Measurements from ENCODE around the gene NIBAN1.

Gene NIBAN1

GRCh38 chr1:184945678-184946412 is 28.5 kb downstream of the NIBAN1 start:
- DNase-seq (ENCODE audit: low read depth in 2 of 3, low spot score in 1 of 3): no peak

- no peak for DNase-seq (ENCODE audit: low read depth in 2 of 3, low spot score in 1 of 3)
These were observed 29.3 kb downstream of the NIBAN1 start for GRCh38 chr1:184945029-184945428.

DNA sequence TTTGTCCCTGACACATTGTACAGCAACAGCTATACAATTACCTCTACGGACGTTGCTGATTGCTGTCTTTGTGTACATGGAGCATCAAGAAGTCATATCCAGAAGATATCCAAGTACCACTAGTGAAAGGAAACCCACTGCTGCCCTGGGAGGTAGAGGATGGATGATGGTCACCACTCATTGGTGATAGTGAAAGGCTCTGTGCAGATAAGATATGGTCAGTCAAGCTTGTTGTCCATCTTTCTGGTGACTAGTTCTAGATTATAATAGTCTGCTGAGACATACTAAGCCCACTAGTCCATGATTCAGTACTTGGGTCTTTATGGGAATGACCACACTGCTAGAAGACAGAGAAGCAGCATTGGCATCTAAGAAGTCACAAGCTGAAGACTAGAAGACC is 30.3 kb downstream of the NIBAN1 start:
- no peak for DNase-seq (ENCODE audit: low read depth in 2 of 3, low spot score in 1 of 3)

GRCh38 chr1:184941735-184942134 is 32.6 kb downstream of the NIBAN1 start:
- peak in 1 of 3 donors; percentile 20 for DNase-seq (ENCODE audit: low read depth in 2 of 3, low spot score in 1 of 3)

DNA sequence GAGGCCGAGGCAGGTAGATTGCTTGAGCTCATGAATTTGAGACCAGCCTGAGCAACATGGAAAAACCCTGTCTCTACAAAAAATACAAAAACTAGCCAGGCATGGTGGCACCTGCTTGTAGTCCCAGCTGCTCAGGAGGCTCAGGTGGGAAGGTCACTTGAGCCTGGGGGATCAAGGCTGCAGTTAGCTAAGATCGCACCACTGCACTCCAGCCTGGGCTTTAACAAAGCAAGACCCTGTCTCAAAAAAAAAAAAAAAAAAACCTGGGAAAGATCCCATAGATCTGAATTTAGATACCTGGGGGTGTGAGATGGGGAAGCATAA is 32.9 kb downstream of the NIBAN1 start:
- DNase-seq (ENCODE audit: low read depth in 2 of 3, low spot score in 1 of 3): no peak

GRCh38 chr1:184940694-184941409 is 33.5 kb downstream of the NIBAN1 start:
- DNase-seq (ENCODE audit: low read depth in 2 of 3, low spot score in 1 of 3): no peak

GRCh38 chr1:184940226-184940625 is 34.1 kb downstream of the NIBAN1 start:
- DNase-seq (ENCODE audit: low read depth in 2 of 3, low spot score in 1 of 3): no peak

- no peak for DNase-seq (ENCODE audit: low read depth in 2 of 3, low spot score in 1 of 3)
These were observed 36.6 kb downstream of the NIBAN1 start for GRCh38 chr1:184937729-184938128.

DNA sequence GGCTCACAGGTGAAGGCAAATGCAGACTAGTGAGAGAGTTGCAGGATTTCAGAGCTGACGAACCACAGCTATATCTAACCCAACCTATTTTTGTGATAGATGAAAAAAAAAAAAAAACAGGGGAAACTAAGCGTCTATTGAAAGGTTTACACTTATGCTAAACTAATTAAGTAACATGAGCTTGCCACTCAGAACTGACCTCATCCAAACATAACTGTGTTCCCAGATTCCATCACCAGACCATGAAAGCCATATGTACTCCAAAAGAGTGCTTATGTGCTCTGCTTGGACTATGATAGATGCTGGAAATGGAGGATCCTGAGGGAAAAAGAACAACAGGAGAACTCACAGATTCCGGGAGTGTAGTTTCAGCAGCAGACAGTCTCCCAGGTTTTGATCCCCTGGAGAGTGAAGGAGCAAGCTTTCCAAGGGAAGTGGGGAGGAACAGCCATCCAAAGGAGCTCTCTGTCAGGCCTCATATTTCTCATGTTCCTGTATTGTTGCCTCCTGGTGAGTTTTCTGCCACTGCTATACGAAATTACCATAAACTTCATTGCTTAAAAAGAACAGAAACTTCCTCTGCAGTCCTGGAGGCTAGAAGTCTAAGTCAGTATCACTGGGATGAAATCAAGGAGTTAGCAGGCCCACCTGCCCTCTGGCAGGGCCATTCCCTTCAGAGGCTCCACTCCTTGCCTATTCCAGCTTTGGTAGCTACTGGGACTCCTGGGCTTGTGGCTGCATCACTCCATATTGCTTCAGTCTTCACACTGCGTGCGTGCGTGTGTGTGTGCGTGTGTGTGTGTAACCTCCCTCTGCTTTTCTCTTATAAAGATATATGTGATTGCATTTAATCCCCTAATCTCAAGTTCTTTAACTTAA is 38.1 kb downstream of the NIBAN1 start:
- DNase-seq (ENCODE audit: low read depth in 2 of 3, low spot score in 1 of 3): no peak

- DNase-seq (ENCODE audit: low read depth in 2 of 3, low spot score in 1 of 3): no peak
These were observed 40.4 kb downstream of the NIBAN1 start for GRCh38 chr1:184933944-184934343.

GRCh38 chr1:184932319-184932718 is 42.0 kb downstream of the NIBAN1 start:
- no peak for DNase-seq (ENCODE audit: low read depth in 2 of 3, low spot score in 1 of 3)

GRCh38 chr1:184931566-184931965 is 42.7 kb downstream of the NIBAN1 start:
- no peak for DNase-seq (ENCODE audit: low read depth in 2 of 3, low spot score in 1 of 3)

DNA sequence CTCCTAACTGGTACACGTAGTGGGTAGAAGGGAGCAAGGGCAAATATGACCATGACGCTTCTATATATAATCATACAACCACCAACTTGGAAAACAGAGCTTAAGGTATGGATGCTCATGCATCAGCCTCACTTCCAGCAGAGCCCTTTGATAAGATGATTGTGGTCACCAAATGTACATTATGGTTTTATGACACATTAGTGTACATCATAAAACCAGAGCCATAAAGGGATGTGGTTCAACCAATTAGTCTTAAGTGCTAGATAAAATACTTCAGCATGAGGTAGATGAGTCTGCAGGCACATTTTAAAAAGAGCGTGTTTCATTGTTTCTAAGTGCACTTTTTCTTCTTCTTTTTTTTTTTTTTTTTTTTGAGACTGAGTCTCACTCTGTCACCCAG is 43.7 kb downstream of the NIBAN1 start:
- no peak for DNase-seq (ENCODE audit: low read depth in 2 of 3, low spot score in 1 of 3)

DNA sequence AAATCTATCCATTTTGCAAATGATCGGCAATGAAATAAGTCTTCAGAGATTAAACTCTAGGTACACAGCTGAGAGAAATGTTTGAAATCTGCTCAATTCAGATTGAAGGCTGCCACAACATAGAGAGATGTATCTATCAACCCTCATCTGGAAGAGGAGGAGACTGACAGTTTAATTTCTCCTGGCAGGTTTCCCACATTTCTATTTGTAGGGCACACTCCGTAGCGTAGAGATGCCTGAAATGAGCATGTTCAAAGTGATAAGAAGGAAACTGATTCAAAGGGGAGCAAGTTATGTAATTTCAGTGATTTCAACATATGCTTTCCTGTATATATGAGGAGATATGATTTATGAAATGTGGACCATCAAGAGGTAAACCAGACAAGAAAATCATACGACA is 44.1 kb downstream of the NIBAN1 start:
- no peak for DNase-seq (ENCODE audit: low read depth in 2 of 3, low spot score in 1 of 3)

DNA sequence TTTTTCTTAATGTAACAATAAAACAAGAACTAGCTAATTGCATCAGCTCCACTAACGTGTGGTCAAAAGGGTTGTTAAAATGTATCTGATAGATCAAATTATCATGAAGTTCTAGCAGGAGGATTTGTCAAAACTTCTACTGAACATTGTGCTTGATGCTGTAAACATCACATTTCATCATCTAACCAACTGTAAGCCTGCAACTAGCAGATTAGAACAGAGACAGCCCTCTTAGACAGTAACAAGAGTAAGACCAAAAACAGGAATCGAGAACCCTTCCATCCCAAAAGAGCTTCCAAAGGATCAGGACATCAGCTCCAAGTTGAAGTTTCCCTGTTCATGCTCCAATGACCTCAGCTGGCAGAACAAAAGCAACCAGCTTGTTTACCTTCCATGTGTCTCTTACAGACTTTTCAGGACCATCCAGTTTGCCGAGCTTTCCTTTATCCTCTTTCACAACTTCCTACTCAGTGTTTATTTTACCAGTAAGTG is 44.6 kb downstream of the NIBAN1 start:
- DNase-seq (ENCODE audit: low read depth in 2 of 3, low spot score in 1 of 3): no peak

GRCh38 chr1:184928394-184928793 is 45.9 kb downstream of the NIBAN1 start:
- DNase-seq (ENCODE audit: low read depth in 2 of 3, low spot score in 1 of 3): no peak
